ENCODE measurements around the gene PRND. TPM values are rescaled to one million over a fixed set of nuclear protein-coding genes. Genes with fewer than 3 reads are reported as not detected.
"Not testable (repeated sequence)": the region's sequence is repeated elsewhere in the genome, so short reads cannot be mapped to it uniquely, and the experiment has no call there.

Gene PRND
- polyA plus RNA-seq, 2 of the 4 experiments (the other 2 are of a cell fraction) = not detected

DNA sequence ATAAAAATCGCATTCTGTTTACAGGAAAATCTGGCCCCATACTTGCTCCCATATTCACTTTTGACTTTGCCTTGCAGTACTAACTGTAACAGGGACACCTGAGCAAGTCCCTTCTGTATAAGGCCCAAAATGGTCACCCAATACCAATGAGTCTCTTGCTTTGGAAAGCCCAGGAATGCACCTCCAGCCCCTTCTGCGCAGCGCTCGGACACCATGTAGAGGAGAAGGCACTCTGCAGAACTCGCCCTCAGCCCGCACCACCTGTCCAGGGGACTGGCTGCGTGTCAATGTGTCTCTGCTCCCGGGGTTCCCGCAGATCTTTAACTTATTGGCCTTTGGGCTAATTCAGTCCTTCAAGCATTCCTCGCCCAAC, 746 bp upstream of the PRND start:
- Histone ChIP-seq H3K4me3 (peak overlapping the region; percentile 23; the same call in 1 of the 3 replicates), H3K9me3 (no peaks in the 10 kb centered on the region), H3K27ac (peak overlapping the region in 1 of 2 experiments; percentile 5; a peak in 1 of 6 replicates), H3K4me1 (peaks cover 6% of the 10 kb centered on the region; the same call in 2 of the 3 replicates), H3K4me2 (peak overlapping the region; percentile 84)
- DNase-seq (ENCODE audit: low read depth in 1 of 2, low spot score in 1 of 2) (no peak), FAIRE-seq (no peak), ATAC-seq (peak; percentile 50 to 66)
- 20% methylated on average over 10 of the region's 10 CpGs for WGBS (ENCODE audit: missing lambda C conversion rate)
- ChIA-PET POLR2A (interaction anchor here (1.6 kb wide), 1 partner anchor 109 kb away, joined by 4 read pairs; no protein-coding TSS in a partner anchor), CTCF (interaction anchor here (0.5 to 15.3 kb wide), 36 partner anchors 8 to 829 kb away, joined by 3 to 378 read pairs (median 4); no protein-coding TSS in a partner anchor)
- TF ChIP-seq ZSCAN20 (CRISPR knock-in tag; IDR thresholded peaks at IDR 0.05) = no peak
- no peak for TF ChIP-seq JUNB (IDR thresholded peaks at IDR 0.05)
- TF ChIP-seq PBX3 (IDR thresholded peaks at IDR 0.05) = no peak
- TF ChIP-seq ZNF302 (CRISPR knock-in tag; IDR thresholded peaks at IDR 0.05) = no peak
- TF ChIP-seq, protein P1, sequence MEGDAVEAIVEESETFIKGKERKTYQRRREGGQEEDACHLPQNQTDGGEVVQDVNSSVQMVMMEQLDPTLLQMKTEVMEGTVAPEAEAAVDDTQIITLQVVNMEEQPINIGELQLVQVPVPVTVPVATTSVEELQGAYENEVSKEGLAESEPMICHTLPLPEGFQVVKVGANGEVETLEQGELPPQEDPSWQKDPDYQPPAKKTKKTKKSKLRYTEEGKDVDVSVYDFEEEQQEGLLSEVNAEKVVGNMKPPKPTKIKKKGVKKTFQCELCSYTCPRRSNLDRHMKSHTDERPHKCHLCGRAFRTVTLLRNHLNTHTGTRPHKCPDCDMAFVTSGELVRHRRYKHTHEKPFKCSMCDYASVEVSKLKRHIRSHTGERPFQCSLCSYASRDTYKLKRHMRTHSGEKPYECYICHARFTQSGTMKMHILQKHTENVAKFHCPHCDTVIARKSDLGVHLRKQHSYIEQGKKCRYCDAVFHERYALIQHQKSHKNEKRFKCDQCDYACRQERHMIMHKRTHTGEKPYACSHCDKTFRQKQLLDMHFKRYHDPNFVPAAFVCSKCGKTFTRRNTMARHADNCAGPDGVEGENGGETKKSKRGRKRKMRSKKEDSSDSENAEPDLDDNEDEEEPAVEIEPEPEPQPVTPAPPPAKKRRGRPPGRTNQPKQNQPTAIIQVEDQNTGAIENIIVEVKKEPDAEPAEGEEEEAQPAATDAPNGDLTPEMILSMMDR (IDR thresholded peaks at IDR 0.05) = peak; percentile 26; the same call in 1 of the 3 replicates
- peak in 1 of 2 experiments; percentile 5; a peak in 1 of 5 replicates for TF ChIP-seq RAD21 (conservative IDR thresholded peaks at IDR 0.05 in 1 of 2, IDR thresholded peaks at IDR 0.05 in 1 of 2)
- TF ChIP-seq RFX5 (IDR thresholded peaks at IDR 0.05) = no peak

DNA sequence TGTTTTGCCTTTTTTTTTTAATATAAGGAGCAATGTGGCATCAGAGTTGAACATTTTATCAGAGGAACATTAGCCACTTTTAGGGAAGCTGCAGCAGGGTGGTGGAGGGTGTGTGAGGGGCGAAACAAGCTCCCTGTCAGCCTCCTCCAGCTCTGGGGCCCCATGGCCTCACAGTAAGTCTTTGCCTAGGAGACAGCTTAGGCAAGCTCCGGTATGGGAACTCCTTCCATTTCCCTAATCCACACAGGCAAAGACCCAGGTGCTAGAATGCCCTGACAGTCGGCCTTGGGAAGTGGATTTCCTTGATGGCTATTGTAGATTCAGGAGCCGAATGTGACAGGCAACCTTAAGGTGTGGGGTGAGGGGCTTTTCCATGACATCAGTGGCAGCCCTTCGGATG, 862 bp downstream of the PRND start:
- 54% methylated on average over 5 of the region's 5 CpGs for WGBS (ENCODE audit: missing lambda C conversion rate)
- no peak for FAIRE-seq
- CTCF ChIA-PET = interaction anchor here (0.8 to 15.3 kb wide), 11 partner anchors 8 to 353 kb away, joined by 3 to 378 read pairs (median 3); no protein-coding TSS in a partner anchor

GRCh38 chr20:4722993-4723392, 1.3 kb downstream of the PRND start:
- TF ChIP-seq FOXS1 (CRISPR knock-in tag; IDR thresholded peaks at IDR 0.05) (no peak), ZFP36 (IDR thresholded peaks at IDR 0.05; ENCODE audit: borderline replicate concordance, partially characterized antibody) (peak; percentile 49)
- no peak overlapping the region for H3K4me2 ChIP-seq
- WGBS (ENCODE audit: missing lambda C conversion rate) = 48% methylated on average over 4 of the region's 4 CpGs
- CTCF ChIA-PET = interaction anchor here (0.9 to 15.3 kb wide), 8 partner anchors 9 to 334 kb away, joined by 3 to 378 read pairs (median 3); no protein-coding TSS in a partner anchor
- no peaks in the 10 kb centered on the region for H3K9me3 ChIP-seq
- DNase-seq (ENCODE audit: low read depth in 1 of 2, low spot score in 1 of 2) = no peak
- POLR2A ChIA-PET = interaction anchor here (0.5 kb wide), 1 partner anchor 14 kb away, joined by 6 read pairs; no protein-coding TSS in a partner anchor
- no peak for FAIRE-seq
- H3K4me3 ChIP-seq = no peak overlapping the region
- no peak for ATAC-seq
- H3K4me1 ChIP-seq = peaks cover 8% of the 10 kb centered on the region; the same call in 2 of the 3 replicates
- no peak overlapping the region for H3K27ac ChIP-seq

More for the DNA sequence above, 862 bp downstream of the PRND start:
- Histone ChIP-seq H3K4me1 (peaks cover 6% of the 10 kb centered on the region; the same call in 2 of the 3 replicates), H3K4me3 (no peak overlapping the region), H3K4me2 (no peak overlapping the region), H3K27ac (no peak overlapping the region), H3K9me3 (no peaks in the 10 kb centered on the region)
- POLR2A ChIA-PET = interaction anchor here (0.5 kb wide), 1 partner anchor 13 kb away, joined by 6 read pairs; no protein-coding TSS in a partner anchor
- DNase-seq (ENCODE audit: low read depth in 1 of 2, low spot score in 1 of 2) (no peak), ATAC-seq (no peak)
- no peak for TF ChIP-seq EHMT2 (IDR thresholded peaks at IDR 0.05; ENCODE audit: low read depth)
- no peak for TF ChIP-seq CHD2 (IDR thresholded peaks at IDR 0.05; ENCODE audit: low read length, partially characterized antibody)
- TF ChIP-seq HOXB5 (CRISPR knock-in tag; IDR thresholded peaks at IDR 0.05) = no peak
- TF ChIP-seq MAFK (IDR thresholded peaks at IDR 0.05; ENCODE audit: partially characterized antibody) = no peak
- no peak for TF ChIP-seq ZSCAN20 (CRISPR knock-in tag; IDR thresholded peaks at IDR 0.05)
- no peak for TF ChIP-seq JUNB (IDR thresholded peaks at IDR 0.05)
- no peak for TF ChIP-seq BHLHE40 (IDR thresholded peaks at IDR 0.05; ENCODE audit: low read depth, low read length)

DNA sequence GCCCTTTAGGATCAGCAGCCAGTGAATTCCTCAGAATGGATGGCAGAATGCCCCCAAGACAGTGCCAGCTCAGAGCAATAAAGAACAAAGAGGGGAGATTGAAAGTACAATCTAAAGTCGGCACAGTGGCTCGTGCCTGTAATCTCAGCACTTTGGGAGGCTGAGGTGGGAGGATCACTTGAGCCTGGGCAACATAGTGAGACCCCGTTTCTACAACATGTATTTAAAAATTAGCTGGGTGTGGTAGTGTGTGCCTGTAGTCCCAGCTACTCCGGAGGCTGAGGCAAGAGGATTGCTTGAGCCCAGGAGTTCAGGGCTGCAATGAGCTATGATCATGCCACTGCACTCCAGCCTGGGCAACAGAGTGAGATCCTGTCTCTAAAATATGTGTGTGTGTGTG, 1.8 kb downstream of the PRND start:
- peaks cover 12% of the 10 kb centered on the region; the same call in 2 of the 3 replicates for H3K4me1 ChIP-seq
- CTCF ChIA-PET = interaction anchor here (1.4 to 15.3 kb wide), 4 partner anchors 13 to 116 kb away, joined by 3 to 378 read pairs (median 69); no protein-coding TSS in a partner anchor
- H3K9me3 ChIP-seq; H3K4me3 ChIP-seq; ATAC-seq; H3K4me2 ChIP-seq; DNase-seq (ENCODE audit: low read depth in 1 of 2, low spot score in 1 of 2); FAIRE-seq; POLR2A ChIA-PET; H3K27ac ChIP-seq: not testable (repeated sequence)
- WGBS (ENCODE audit: missing lambda C conversion rate) = 26% methylated on average over 4 of the region's 4 CpGs

Measured in A549 (cell line).